Adipose tissue (tissue), 3 donors: ENCODE measurements around the gene PSAPL1. TPM values are rescaled to one million over a fixed set of nuclear protein-coding genes. Genes with fewer than 3 reads are reported as not detected.

Experiments
- H3K27ac ChIP-seq: one replicate; pipeline ENCODE4 v1.5.1; 2013; ENCODE audit warnings: low read depth, low read length
- WGBS, 3 donors: extraction: QIAGEN DNeasy Blood & Tissue Kit; methylation state at CpG; one replicate each; pipeline ENCODE4 v1.1.7; 2013; 5-methylcytosine and 5-hydroxymethylcytosine counted together
- polyA plus RNA-seq, 3 donors: library from polyadenylated mRNA; stranded (reverse); fragments of 200-250 nt; gene quantifications; one replicate each; pipeline ENCODE4 v1.2.3, GENCODE V29; 2013
- donor health status: healthy with polysubstance abuse.
- donor health status: Bipolar disorder and iron deficiency.
- donor health status: healthy.

The PSAPL1 gene
- polyA plus RNA-seq, 3 donors: 0.22 to 2.1 TPM; not detected in 1

DNA sequence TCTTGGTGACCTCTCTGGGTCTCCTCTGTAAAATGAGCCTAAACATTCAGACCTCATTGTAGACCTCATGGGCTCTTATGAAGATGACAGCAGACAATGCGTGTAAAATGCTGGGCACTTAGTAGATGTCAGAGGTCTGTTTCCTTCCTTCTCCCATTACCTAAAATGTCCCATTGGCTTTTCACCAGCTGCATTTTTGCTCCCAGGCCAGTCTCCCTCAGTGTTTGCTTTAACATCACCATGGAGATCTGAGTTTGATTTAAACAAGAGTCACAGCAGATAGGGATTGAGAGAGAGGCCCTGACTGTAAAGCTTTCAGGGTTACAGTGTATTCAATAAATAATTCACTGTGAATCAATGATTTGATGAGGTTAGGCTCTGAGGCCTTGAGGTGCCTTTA lies 24.3 kb downstream of the PSAPL1 start:
- whole genome bisulfite sequencing, 3 donors: 33 to 69% (median 48%) methylated on average over 1 of the region's 1 CpG
- H3K27ac ChIP-seq: no peak overlapping the region

- 70 to 92% (median 89%) methylated on average over 4 of the region's 4 CpGs for WGBS, 3 donors
- no peak overlapping the region for H3K27ac ChIP-seq
Observed at GRCh38 chr4:7408166-7408565, 26.6 kb downstream of the PSAPL1 start.

DNA sequence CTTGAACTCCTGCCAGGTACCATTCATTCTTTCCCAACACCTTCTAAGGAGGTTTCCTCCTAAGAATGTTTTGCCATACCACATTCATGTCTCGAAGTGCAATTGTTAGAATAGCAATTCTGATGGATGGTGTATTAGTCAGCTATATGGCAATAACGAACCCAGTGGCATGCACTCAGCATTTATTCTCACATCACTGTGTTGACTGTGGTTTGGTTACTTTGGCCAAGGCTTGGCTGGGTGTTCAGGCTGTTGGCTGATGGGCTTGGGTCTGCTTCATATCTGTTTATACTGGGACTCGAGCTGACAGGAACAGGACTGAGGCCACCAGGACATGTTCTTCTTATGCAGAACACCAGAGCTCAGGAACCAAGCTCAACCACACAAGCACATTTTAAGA lies 31.7 kb downstream of the PSAPL1 start:
- H3K27ac ChIP-seq: no peak overlapping the region
- WGBS, 3 donors: 49 to 59% (median 52%) methylated on average over 3 of the region's 3 CpGs

- H3K27ac ChIP-seq: no peak overlapping the region
Observed at GRCh38 chr4:7402526-7402925, 32.2 kb downstream of the PSAPL1 start.

DNA sequence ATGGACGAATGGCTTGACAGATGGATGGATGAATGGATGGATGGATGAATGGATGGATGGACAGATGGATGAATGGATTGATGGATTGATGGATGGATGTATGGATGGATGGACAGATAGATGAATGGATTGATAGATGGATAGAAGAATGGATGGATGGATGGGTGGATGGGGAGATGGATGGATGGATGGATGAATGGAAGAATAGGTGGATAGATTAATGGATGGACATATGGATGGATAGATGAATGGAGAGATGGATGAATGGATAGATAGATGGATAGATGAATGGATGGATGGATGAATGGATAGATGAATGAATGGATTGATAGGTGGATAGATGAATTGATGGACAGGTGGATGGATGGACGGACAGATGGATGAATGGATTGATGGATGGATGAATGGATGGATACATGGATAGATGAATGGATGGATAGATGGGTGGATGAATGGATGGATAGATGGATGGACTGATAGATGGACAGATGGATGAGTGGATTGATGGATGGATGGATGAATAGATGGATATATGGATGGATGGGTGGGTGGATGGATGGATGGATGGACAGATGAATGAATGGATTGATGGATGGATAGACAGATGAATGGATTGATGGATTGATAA lies 33.9 kb downstream of the PSAPL1 start:
- WGBS, 3 donors: 65 to 84% (median 82%) methylated on average over 2 of the region's 2 CpGs

More at GRCh38 chr4:7402526-7402925, 32.2 kb downstream of the PSAPL1 start:
- 28 to 63% (median 61%) methylated on average over 4 of the region's 4 CpGs for WGBS, 3 donors

GRCh38 chr4:7399440-7400234 lies 35.1 kb downstream of the PSAPL1 start:
- 76 to 82% (median 79%) methylated on average over 16 of the region's 16 CpGs for WGBS, 3 donors

More for the DNA sequence above, 33.9 kb downstream of the PSAPL1 start:
- H3K27ac ChIP-seq: no peak overlapping the region

DNA sequence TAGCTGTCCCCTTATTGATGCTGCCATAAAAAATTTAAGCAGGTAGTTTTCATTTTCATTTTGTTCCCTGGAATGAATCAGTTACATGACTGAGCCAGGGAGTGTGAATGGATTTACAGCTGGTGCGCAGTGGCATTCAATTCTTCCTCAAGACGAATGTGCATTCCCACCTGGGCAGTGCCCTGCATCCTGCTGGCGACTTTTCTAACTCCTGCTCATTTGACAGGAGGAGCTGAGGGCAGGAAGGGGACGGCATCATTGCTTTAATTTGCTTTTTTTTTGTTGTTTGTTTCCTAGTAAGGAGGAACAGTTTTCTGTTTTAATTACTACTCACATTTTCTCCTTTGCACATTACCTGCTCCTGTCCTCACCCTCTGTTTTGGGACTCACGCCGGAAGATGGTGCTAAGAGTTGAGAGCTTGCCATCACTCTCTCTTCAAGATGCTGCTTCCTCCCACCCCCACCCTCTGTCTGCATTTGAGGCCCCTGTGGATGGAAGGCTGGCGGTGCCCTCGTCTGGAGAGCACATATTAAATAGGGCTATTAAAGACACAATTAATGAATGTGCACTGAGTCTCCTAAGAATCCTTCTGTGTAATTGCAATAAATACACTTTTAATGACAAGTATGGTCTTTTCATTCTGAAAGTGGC lies 35.8 kb downstream of the PSAPL1 start:
- 59 to 68% (median 62%) methylated on average over 8 of the region's 8 CpGs for WGBS, 3 donors
- H3K27ac ChIP-seq: no peak overlapping the region

More at GRCh38 chr4:7399440-7400234, 35.1 kb downstream of the PSAPL1 start:
- H3K27ac ChIP-seq: no peak overlapping the region

DNA sequence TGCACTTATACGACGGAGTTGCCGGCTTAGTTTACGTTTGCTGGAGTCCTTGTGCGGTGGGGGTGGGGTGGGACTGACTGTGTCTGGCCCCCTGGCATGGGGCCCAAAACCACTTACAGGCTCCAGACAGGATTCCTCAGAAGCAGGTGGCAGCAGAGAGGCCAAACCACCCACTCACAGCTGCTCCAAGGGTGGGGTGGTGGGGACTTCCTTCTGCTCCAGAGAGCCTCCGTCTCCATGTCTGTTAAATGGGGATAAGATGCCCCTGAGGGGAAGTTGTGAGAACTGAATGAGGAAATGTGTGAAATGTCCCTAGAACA lies 36.7 kb downstream of the PSAPL1 start:
- no peak overlapping the region for H3K27ac ChIP-seq
- 24 to 33% (median 27%) methylated on average over 6 of the region's 6 CpGs for WGBS, 3 donors

DNA sequence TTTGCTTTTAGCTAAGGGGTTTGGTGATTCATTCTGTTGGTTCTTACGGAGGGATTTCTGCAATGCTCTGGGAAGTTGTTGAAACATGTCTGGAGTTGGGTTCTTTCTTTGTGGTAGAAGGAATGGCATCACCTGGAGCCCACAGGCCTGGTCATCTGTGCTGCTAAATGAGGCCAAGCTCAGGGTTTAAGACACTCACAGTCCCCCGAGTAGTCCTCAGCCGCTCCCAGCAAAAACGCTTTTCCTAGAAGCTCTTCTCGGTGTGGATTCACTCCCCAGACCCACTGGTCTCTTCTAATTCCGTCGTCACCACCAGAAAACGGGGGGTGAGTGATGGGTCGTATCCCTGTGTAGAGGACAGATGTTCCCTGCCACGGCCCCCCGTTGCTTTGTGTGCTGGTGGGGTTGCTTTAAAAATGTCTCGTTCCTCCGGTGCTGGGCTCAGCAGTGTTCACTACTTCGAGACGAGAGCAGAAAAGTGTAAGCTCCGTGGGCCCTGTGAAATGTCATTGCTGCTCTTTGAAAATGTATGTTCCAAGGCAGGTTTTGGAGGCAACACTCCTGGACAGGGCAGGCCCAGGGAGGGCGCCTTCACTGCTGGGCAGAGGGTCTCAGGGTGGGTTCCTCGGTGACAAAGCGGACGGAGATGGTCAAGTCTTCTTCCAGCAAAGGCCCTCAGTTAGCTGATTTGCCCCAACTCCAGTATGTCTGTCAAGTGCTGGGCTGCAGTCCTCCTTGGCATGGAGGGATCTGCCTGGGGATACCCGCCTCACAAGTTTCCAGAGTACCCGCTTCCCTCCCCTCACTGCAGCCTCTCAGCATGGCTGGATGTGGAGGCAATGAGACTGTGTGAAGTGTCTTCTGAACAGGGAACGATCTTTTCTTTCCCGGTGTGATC lies 37.3 kb downstream of the PSAPL1 start:
- H3K27ac ChIP-seq: no peak overlapping the region
- WGBS, 3 donors: 75 to 77% (median 76%) methylated on average over 24 of the region's 24 CpGs

DNA sequence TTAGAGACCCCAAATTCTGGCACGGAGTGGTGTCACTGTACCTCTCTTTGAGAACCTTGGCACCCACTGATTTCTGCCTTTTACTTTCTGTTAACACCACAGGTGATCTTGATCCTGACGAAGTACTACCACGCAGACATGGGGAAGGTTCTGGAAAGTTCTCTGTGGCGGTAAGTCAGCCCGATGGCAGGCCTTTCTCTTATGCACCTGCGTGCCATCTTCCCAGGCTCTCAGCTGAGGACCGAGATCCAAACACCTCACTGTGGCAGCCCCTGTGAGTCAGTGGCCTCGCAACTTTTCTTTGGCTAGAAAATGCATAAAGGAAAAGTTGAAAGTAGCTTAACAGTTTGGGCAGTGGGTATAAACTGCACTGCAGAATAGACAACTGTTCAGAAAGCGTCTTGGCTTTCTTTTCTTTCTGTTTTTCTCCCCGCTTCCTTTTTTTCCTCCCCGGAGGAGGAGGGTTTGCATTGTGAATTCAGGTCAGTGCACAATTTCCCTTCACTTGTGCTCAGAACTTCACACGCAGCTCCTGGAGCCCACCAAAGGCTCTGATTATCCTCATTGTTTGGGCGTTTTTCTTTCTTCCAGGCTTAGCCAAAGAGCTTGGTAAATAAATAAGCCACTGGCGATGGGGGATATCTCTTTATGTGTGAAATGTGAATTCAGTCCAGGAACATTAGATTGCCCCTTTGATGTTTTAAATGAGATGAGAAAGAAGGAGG lies 38.4 kb downstream of the PSAPL1 start:
- no peak overlapping the region for H3K27ac ChIP-seq
- WGBS, 3 donors: 78 to 83% (median 82%) methylated on average over 14 of the region's 14 CpGs

DNA sequence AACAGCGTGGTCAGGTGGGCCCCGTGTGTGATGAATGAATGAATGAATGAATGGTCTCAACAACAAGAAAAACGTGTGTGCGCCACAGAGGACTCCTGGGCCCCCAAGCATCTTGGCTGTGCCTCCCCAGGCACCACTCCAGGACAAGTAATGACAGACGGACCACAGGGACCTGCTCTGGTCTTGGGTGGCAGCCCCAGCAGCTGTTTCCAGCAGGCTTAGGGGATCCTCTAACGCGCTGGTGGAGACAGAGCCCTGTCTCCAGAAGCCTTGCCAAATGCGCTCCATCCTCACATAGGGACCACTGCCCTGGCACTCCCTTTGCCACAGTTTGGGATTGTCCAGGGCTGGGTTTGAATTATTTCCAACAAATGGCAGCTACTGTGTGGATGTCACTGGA lies 39.1 kb downstream of the PSAPL1 start:
- H3K27ac ChIP-seq: no peak overlapping the region
- WGBS, 3 donors: 83 to 87% (median 84%) methylated on average over 8 of the region's 8 CpGs

DNA sequence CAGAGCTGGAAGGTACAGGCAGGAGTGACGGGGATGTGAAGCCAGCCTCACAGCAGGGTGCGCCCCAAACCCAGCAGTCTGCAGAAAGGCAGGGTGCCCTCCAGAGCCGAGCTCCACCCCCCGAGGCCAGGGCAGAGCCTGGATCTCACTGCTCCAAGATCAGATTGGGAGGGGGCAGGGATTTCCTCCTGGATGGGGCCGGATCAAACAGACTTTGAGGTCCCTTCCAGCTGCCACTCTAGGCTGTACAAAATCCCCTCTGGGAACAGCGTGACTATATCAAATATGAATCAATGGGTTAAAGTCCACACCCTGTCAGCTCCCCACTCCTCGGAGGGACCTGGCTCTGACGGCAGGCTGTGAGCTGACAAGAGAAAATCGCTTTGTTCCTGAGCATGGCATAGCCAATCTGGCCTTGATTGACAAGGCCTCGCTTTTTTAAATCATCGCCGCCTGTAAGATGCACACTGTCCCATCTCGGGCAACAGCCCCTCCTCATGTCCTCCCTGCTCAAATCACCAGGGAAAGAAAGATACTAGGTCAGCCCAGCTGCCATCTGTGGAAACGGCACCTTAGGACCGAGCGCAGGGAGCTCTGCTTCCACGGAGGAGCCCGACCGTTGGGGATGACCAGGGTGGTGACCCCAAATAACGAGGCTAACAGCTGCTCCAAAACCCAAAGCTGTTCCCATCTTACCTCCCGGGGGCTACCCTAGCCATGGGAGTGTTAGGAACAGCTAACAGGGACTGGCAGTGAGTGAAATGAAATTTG lies 39.9 kb downstream of the PSAPL1 start:
- H3K27ac ChIP-seq: no peak overlapping the region
- 44 to 79% (median 76%) methylated on average over 21 of the region's 21 CpGs for WGBS, 3 donors

DNA sequence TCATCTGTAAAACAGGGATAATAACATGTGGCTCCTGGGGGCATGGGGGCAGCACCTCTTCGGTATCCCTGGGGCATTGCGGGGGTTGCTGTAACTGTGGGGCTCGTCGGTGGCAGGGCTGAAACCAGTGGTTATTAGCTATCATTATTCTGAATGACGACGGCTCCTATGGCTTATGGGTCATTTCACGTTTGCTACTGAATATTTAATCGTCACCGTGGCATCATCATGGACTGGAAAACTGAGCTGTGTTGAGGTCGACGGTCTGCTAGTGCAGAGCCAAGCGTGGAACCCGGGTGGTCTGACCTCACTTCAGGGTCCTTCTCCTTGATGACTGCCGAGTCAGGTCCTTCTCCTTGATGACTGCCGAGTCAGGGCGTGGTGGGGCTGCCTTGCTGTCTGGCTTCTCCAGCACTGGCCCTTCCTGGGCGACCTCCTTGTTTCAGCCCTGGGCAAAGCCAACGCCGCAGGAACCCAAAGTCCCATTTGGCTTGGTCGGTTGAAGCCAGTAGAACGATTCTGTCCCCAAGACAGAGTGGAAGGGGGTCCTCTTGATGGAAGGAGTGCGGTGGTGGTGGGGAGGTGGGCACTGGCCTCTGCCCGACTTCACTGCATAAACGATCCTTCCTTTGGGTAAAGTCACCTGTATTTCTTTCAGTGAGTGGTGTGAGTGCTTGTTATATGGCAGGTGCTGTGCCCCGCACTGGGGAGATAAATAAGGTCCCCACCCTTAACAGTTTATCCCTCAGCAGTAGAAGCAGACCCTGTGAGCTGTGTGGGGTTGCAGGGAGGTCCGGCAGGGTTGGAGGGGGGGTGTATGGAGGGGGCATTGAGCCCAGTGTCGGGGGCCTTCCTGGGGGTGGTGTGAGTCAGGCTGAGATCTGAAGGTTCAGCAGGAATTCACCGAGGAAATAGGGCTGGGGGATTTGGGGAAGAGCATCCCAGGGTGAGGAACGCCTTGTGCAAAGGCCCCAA lies 40.8 kb downstream of the PSAPL1 start:
- 71 to 83% (median 82%) methylated on average over 29 of the region's 29 CpGs for WGBS, 3 donors
- H3K27ac ChIP-seq: no peak overlapping the region

DNA sequence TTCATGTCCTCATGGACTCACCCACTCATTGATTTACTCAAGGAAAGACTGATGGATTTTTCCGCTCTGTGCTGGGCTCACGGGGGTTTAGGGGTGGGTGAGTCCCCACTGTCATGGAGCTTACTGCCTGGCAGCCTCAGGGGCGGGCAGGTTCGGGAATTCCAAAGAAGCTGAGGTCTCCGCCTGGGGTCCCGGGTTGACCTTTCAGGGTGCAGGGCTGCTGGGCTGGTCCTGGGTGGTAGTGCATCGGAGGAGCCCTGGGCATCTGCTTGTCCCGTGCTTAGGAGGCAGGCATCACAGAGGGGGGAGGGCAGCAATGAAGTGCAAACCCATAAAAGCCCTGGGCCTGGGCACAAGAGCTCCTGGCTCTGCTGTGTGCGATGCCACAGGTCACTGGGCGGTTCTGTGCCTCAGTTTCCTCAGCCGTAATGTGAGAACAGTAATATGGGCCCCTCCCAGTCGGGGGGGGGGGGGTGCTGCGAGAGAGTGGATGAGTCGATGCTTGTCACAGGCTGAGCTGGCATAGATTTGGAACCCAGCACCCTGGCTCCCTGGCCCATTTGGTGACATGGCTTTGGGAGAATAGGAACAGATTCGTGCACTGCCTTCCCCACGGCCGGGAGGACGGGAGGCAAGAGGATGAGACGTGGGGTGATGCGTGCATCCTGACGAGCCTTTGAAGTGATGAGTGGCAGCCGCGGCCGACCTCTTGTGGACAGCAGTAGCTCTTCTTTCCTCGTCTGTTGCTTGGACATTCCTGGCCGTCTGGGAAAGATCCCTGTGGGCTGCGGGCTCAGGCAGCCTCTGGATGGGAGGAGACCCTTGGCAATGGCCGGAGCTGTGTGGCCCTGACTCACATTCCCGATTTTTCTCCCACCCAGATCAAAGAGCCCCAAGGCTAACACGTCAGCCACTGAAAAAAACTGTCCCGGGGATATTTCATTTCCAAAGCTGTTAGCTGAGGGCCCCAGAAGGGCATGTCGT lies 42.0 kb downstream of the PSAPL1 start:
- H3K27ac ChIP-seq: no peak overlapping the region
- 46 to 57% (median 52%) methylated on average over 31 to 32 of the region's 32 CpGs for WGBS, 3 donors
